HG03108 (cell line): ENCODE results near the gene ZDHHC14.
"Not testable (repeated sequence)": the region's sequence is repeated elsewhere in the genome, so short reads cannot be mapped to it uniquely, and the experiment has no call there.

Experiments used
- ATAC-seq: cut with Tn5 transposase; IDR thresholded peaks from one replicate; pipeline ENCODE4 v1.9.1; 2021; ENCODE audit warnings: moderate library complexity; ENCODE audit not compliant: unreplicated experiment

The ZDHHC14 gene

DNA sequence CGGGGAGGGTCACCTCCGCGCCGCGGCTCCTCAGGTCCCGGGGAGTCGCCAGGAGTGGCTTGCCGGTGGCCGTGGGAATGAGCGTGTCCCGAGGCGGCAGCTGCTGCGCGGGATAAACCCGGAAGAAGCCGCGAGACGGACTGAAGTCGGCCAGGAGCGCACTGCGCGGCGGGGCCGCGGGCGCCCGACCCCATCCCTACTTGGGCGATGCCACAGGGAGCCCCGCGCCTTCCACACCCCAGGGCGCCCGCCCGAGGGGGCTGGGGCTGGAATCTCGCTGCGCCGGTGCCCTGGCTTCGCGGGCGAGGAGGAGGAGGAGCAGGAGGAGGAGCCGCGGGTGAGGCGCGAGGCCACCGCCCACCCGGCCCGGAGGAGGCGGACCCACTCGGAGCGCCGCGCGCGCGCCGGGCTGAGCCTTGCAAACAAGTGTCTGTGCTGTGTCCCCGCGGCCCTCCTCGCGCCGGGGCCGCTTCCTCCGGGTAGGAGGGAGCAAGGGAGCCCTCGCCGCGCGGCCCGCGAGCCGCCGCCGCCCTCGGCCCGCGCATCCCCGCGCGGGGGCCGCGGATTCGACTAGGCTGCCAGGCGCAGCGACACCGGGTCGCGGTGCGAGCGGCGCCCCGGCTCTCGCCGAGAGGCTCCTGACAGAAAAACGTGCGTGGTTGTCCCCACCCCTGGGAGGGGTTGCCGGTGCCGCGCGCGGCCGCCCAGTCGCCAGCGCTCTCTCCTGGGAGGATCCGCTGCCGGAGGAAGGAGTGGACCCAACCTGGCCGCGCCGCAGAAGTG is at the start of gene ZDHHC14:
Gene ZDHHC14 (plus strand): TSS at position 412 of the 783 bp plus-strand sequence.
- peak; percentile 74 for ATAC-seq

DNA sequence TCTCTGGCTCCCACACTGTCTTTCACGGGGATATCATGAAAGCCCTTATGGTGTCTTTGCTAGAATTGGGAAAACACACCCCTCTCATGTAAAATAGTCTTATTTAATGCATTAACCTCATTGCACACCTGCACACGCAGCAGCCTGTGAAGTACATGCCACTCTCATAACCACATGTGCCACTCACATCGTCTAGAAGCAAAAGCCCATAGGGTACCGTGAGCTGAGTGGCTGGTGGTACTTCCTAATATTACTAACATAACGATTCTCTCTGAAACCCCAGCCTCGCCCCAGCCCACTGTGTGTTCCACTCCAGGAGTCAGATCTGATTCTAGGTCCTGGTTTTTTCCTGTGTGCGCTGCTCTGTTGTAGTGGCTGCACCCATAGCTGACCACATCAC is 48.2 kb upstream of the ZDHHC14 start:
- no peak for ATAC-seq

DNA sequence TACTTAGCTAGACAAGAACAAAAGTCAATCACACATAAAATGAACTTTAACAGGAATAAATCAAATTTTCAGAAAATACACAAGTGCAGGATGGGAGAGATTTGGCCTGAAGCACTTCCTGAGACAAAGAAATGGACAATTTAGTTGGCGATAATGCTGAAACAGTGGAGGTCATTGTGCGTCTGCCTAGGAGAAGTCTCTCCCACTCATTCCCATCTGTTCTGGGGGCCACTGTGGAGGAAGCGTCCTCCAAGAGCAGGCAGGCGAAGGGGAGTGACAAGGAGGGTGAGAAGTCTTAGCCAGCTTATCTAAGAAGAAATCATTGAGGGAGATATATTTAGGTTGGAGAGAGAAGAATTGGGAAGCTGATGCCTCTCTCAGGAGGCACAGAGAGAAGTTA is 47.5 kb upstream of the ZDHHC14 start:
- ATAC-seq = no peak

DNA sequence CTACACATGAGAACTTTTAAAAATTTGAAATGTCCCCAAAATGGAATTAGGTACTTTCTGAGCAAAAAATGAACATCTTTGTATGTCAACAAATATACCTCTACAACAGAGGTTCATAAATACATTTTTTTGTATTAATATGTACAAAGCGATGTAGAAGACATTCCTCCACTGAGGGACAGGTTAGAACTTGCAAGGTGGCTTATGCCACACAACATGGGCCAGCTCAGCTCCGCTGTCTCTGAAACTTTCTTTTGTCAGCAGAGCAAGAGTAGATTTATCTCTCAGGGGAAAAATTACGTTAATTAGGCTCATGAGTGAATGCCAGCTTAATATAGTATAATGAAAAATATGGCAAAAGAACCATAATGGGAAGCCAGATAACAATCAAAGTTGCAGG is 47.0 kb upstream of the ZDHHC14 start:
- no peak for ATAC-seq

GRCh38 chr6:157335829-157336228 is 45.2 kb upstream of the ZDHHC14 start:
- no peak for ATAC-seq

GRCh38 chr6:157337276-157337675 is 43.7 kb upstream of the ZDHHC14 start:
- ATAC-seq = not testable (repeated sequence)

DNA sequence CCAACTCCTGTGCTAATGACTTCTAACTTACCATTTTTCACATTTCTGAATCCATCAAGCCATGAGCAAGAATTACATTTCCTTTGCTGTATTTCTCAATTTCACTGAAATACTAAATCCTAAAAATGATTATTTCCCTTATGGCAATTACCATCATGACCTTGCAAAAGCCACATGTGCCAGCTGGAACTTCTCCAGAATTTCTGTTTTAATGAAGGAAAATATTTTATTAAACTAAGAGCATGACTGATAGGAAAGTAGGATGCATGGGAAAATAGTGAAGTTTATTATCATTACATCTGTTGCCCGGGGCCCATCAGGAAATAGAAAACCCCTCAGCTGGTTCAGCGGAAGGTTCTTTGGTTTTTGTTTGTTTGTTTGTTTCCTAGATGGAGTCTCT is 43.2 kb upstream of the ZDHHC14 start:
- no peak for ATAC-seq

GRCh38 chr6:157339432-157339831 is 41.6 kb upstream of the ZDHHC14 start:
- ATAC-seq = no peak

DNA sequence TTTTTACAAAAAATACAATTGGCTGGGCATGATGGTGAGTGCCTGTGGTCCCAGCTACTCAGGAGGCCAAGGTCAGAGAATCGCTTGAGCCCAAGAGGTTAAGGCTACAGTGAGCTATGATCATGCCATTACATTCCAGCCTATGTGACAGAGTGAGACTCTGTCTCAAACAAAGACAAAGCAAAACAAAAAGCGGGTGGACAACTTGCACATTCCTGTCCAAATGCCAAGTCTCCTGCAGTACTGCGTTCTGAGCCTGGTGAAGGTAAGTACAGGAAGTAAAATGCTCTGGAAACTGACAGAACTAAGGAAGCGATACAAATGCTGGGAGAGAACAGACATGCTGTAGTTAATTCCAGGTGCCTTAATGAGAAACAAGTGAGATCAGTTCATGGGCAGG is 37.3 kb upstream of the ZDHHC14 start:
- no peak for ATAC-seq

DNA sequence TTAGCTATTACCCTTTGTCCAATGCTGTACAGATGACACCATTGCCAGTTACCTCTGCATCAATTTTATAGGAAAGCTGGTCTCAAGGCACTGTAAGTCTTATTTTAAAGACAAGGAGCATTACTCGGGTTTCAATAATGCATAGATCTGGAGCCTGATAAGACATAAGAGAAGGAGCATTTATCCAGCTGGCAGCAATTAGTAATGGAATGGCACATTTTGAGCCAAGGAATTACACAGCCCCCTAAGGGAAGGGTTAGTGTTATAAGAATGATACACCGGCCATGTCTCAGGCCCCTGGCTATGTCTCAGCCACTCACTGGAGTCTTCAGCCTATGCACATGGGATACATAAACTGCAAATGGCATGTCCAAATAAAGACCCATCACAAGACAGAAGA is 34.6 kb upstream of the ZDHHC14 start:
- no peak for ATAC-seq

DNA sequence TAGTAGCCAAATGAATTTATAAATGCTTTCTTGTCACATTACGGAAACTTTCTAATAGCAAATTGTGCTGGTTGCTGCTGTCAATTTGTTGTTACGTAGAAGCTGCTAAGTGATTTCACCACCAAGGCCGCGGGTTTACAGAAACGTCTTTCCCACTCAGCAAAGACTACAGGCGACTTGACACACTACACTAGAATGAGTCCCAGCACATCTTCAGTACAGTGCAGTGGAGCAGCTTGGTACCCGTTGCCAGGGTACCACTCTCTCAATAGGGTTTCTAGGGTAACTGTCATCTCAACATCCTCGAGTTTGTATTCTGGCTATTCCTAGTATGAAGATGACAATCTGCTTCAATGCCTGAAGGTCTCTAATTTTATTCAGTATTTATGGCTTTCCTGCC is 22.7 kb upstream of the ZDHHC14 start:
- no peak for ATAC-seq

GRCh38 chr6:157361886-157362285 is 19.1 kb upstream of the ZDHHC14 start:
- ATAC-seq = no peak

- no peak for ATAC-seq
These were observed 16.3 kb upstream of the ZDHHC14 start for GRCh38 chr6:157364705-157365104.

GRCh38 chr6:157366648-157367047 is 14.3 kb upstream of the ZDHHC14 start:
- ATAC-seq = no peak

- no peak for ATAC-seq
These were observed 12.5 kb upstream of the ZDHHC14 start for GRCh38 chr6:157368359-157369049.

GRCh38 chr6:157370755-157371154 is 10.2 kb upstream of the ZDHHC14 start:
- no peak for ATAC-seq

DNA sequence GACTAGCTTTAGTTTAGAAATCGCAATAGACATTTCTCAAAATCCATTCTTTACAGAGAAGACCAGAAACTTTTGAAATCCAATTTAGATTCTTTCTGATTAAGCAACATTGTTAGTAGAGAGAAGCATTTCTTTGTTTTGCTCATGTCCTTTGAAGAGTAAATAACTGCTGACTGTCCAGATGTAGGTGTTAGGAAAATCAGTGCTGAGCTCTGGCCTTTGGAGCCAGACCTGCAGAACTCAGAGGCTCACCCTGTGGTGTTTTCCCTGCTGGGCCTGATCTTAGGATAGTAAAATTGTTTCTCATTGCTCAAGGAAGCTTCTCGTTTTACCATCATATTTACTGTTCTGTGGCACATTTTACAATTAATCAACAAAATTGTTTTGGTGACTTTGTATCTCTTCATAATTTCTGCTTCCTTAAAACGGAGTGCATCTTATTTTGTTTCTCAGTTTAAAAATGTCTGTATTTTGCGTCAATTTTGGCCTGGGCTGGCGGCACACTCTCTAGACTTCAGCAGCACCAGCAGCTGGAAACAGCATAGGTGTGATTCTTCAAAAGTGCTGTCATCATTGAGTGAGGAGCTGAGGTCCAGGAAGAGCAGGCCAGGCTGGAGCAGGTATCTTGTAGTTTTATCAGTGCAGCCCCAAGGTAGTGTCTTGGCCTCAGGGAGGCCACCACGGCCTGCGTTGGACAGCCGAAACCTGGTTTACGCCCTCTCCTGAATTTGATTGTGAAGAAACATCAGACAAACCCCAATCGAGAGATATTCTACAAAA is 8.3 kb upstream of the ZDHHC14 start:
- ATAC-seq = no peak

DNA sequence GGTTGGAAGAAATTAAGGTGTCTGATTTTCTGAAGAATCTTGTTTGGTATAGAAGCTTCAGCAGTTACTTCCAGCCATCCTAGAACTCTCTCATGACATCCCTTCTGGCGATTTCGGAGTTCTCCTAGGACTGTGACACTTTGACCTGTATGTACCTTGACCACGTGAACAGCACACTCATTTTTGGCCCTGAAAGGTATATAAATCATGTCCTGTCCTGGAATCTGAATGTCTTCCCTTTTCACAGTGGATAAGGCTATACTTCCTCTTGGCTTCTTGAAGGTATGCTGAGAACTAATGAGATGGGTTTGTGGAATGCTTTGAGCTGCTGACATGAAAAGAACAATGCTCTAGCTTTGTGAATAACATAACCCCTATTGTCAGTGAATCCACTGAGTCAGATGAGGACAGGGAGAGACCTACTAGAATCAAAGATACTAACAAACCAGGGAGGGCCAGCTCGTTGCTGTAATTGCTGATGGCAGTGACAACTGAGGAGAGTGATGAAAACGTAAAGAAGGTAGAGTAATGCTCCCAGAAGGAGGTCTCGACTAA is 6.0 kb upstream of the ZDHHC14 start:
- no peak for ATAC-seq

DNA sequence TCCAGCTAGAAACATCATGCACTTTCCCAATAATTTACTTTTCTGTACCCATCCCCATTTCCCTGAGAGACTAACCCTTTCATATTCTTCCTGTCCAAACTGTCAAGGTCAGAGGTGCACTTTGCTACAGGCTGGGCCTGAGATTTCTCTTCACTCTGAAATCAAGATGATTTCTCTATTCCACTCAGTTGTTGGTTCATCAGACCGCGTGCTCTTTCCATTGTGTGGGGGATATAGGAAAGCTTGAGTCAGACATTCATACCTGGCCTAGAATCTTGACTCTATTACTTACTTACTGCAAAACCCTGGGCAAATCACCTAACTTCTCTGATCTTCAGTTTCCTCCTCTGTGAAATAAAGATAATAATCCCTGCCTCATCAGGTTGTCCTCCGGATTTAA is 4.7 kb upstream of the ZDHHC14 start:
- no peak for ATAC-seq

DNA sequence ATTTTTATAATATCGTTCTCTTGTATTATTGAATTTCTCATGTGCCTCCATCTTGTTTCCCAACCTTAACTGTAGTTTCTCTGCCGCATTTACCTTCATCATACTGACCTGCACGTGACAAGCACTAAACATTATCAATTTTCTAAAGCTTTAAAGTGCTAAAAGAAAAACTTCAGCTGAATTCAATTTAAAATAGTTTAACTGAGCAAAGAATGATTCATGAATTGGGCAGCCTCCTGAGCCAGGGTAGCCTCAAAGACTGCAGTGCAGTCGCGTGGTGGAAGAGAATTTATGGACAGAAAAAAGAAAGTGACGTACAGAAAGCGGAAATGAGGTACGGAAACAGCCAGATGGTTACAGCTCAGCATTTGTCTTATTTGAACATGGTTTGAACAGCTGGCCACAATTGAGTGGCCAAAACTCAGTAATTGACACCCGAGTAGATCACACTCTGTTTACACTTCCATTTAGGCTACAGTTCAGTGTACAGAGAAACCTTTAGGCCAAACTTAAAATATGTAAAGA is 4.2 kb upstream of the ZDHHC14 start:
- no peak for ATAC-seq
